ENCODE measurements around the gene CRTC1. TPM values are rescaled to one million over a fixed set of nuclear protein-coding genes. Genes with fewer than 3 reads are reported as not detected.
A peak's percentile ranks its signal among the peaks of the same experiment; 100 is the strongest.

CRTC1 gene
- total RNA-seq, 4 donors from 2014 or later, result 12.3 to 15.9 (median 13.1) TPM

- Histone ChIP-seq H3K4me3 (replicated peaks in 1 of 3) (no peak overlapping the region), H3K4me1 (no peaks in the 10 kb centered on the region), H3K9me3 (no peaks in the 10 kb centered on the region), H3K36me3 (no peaks in the 10 kb centered on the region), H3K27ac (no peak overlapping the region), H3K27me3 (no peaks in the 10 kb centered on the region)
- TF ChIP-seq CTCF (IDR thresholded peaks at IDR 0.05), result no peak
- DNase-seq, result no peak
- 88% methylated on average over 9 of the region's 9 CpGs for WGBS, 2 donors
- intact Hi-C loops (cut with DNase I), result no loop called here
Measured at GRCh38 chr19:18817574-18817973, 134.1 kb downstream of the CRTC1 start.

GRCh38 chr19:18828786-18829185 lies 145.3 kb downstream of the CRTC1 start:
- no peak overlapping the region for H3K27ac ChIP-seq
- no peak for TF ChIP-seq POLR2A (IDR thresholded peaks at IDR 0.05)
- TF ChIP-seq CTCF (IDR thresholded peaks at IDR 0.05), result no peak
- intact Hi-C loops (cut with DNase I), result no loop called here
- no peak overlapping the region for H3K4me3 ChIP-seq (replicated peaks in 1 of 3)
- no peaks in the 10 kb centered on the region for H3K36me3 ChIP-seq
- DNase-seq, result no peak
- WGBS, 2 donors, result 62% methylated on average over 6 of the region's 6 CpGs
- H3K4me1 ChIP-seq, result peaks cover 6% of the 10 kb centered on the region in 2 donors
- no peaks in the 10 kb centered on the region for H3K9me3 ChIP-seq
- no peaks in the 10 kb centered on the region for H3K27me3 ChIP-seq

- Histone ChIP-seq H3K27me3 (no peaks in the 10 kb centered on the region), H3K4me1 (peaks cover 18 to 21% of the 10 kb centered on the region in 2 donors), H3K4me3 (replicated peaks in 1 of 3) (no peak overlapping the region), H3K27ac (no peak overlapping the region), H3K9me3 (no peaks in the 10 kb centered on the region), H3K36me3 (no peaks in the 10 kb centered on the region)
- intact Hi-C loops (cut with DNase I), result loop anchor here (5.0 kb wide), 1 partner anchor 148 kb away; the partner anchor contains the start of gene CRTC1
- no peak for TF ChIP-seq POLR2A (IDR thresholded peaks at IDR 0.05)
- no peak for TF ChIP-seq CTCF (IDR thresholded peaks at IDR 0.05)
- no peak for DNase-seq
- 88% methylated on average over 2 of the region's 2 CpGs for WGBS, 2 donors
Measured at GRCh38 chr19:18830488-18830887, 147.0 kb downstream of the CRTC1 start.

GRCh38 chr19:18831524-18832305 lies 148.2 kb downstream of the CRTC1 start, which contains the start of gene UPF1:
UPF1 (plus strand) TSS chr19:18831959; CDS start chr19:18832210, 251 bp downstream.
- Histone ChIP-seq H3K9me3 (no peaks in the 10 kb centered on the region), H3K27me3 (no peaks in the 10 kb centered on the region), H3K4me3 (replicated peaks in 1 of 3) (peak within 1 kb of the TSS; percentile 32 to 94 (median 59)), H3K4me1 (peaks cover 22 to 27% of the 10 kb centered on the region in 2 donors), H3K27ac (peak within 1 kb of the TSS; percentile 50 to 88 (median 85)), H3K36me3 (no peaks in the 10 kb centered on the region)
- peak in 1 of 6 experiments; percentile 9 for TF ChIP-seq CTCF (IDR thresholded peaks at IDR 0.05)
- TF ChIP-seq POLR2A (IDR thresholded peaks at IDR 0.05), result peak; percentile 70 to 85
- intact Hi-C loops (cut with DNase I), result loop anchor here (5.0 kb wide), 1 partner anchor 149 kb away; the partner anchor contains the start of gene CRTC1
- DNase-seq, result peak; percentile 90 to 92
- 2 to 15% methylated on average over 5 to 15 of the region's 96 CpGs for WGBS, 2 donors

Other genes starting within 250 kb of the CRTC1 start
- gene ISYNA1, start 245.5 kb upstream of the CRTC1 start, total RNA-seq, result 10 to 100 TPM; 12.7 to 24.2 (median 22.9) TPM
- 10 to 100 TPM; 10.8 to 31.0 (median 11.5) TPM for gene ELL, start 161.6 kb upstream of the CRTC1 start, total RNA-seq
- gene FKBP8, start 140.1 kb upstream of the CRTC1 start, total RNA-seq, result 100 to 1,000 TPM; 238 to 394 (median 314) TPM
- 100 to 1,000 TPM in 2 of 4 donors, 10 to 100 TPM in 2; 98.1 to 117 (median 103) TPM for gene KXD1, start 125.8 kb upstream of the CRTC1 start, total RNA-seq
- gene UBA52, start 111.8 kb upstream of the CRTC1 start, total RNA-seq, result 100 to 1,000 TPM; 395 to 726 (median 521) TPM
- gene REX1BD, start 94.9 kb upstream of the CRTC1 start, total RNA-seq, result 100 to 1,000 TPM in 2 of 4 donors, 10 to 100 TPM in 2; 57.4 to 137 (median 101) TPM
- 100 to 1,000 TPM in 2 of 4 donors, 10 to 100 TPM in 2; 87.2 to 140 (median 101) TPM for gene CRLF1, start 76.9 kb upstream of the CRTC1 start, total RNA-seq
- 1 to 10 TPM; 1.3 to 3.1 (median 2.3) TPM for gene TMEM59L, start 70.8 kb upstream of the CRTC1 start, total RNA-seq
- gene KLHL26, start 46.7 kb upstream of the CRTC1 start, total RNA-seq, result 10 to 100 TPM; 13.4 to 20.2 (median 15.9) TPM
- gene COMP, start 107.6 kb downstream of the CRTC1 start, total RNA-seq, result 10 to 100 TPM in 1 of 4 donors, 1 to 10 TPM in 1, under 1 TPM in 2; 0.33 to 33.3 (median 1.9) TPM
- 100 to 1,000 TPM in 1 of 4 donors, 10 to 100 TPM in 3; 56.7 to 122 (median 79.6) TPM for gene UPF1, start 148.3 kb downstream of the CRTC1 start, total RNA-seq
- gene CERS1, start 212.5 kb downstream of the CRTC1 start, total RNA-seq, result 1 to 10 TPM in 1 of 4 donors, under 1 TPM in 3; 0.24 to 1.3 (median 0.59) TPM
- gene COPE, start 235.7 kb downstream of the CRTC1 start, total RNA-seq, result 100 to 1,000 TPM; 192 to 405 (median 329) TPM
- 10 to 100 TPM; 33.5 to 63.7 (median 46.0) TPM for gene DDX49, start 236.0 kb downstream of the CRTC1 start, total RNA-seq